GM12891 (cell line): Measurements from ENCODE around the gene EHBP1.

ENCODE experiments used
- PAX5 ChIP-seq: IDR thresholded peaks from 2 replicates; pipeline ENCODE4 v1.6.1; 2011; ENCODE audit warnings: low read length, moderate library complexity, mild to moderate bottlenecking; ENCODE audit not compliant: insufficient read depth, severe bottlenecking
- POLR2A ChIP-seq: IDR thresholded peaks from 2 replicates; pipeline ENCODE4 v1.6.1; 2011; ENCODE audit warnings: low read depth, low read length, control low read depth
- POLR2AphosphoS5 ChIP-seq: IDR thresholded peaks from 2 replicates; pipeline ENCODE4 v1.6.1; 2011; ENCODE audit warnings: low read depth, low read length, control low read depth
- POU2F2 ChIP-seq: IDR thresholded peaks from 2 replicates; pipeline ENCODE4 v1.6.1; 2011; ENCODE audit warnings: low read depth, mild to moderate bottlenecking, control low read depth, low read length, moderate library complexity
- SPI1 ChIP-seq: IDR thresholded peaks from 2 replicates; pipeline ENCODE4 v1.6.1; 2011; ENCODE audit warnings: low read depth, low read length, control low read depth
- TAF1 ChIP-seq: IDR thresholded peaks from 2 replicates; pipeline ENCODE4 v1.6.1; 2011; ENCODE audit warnings: low read depth, low read length, control low read depth

GRCh38 chr2:62669180-62669579, 36.3 kb upstream of the EHBP1 start:
- TF ChIP-seq POLR2A (no peak), TAF1 (no peak), SPI1 (no peak), POLR2AphosphoS5 (no peak), PAX5 (no peak), POU2F2 (no peak)
